GM12865 (cell line): ENCODE results near the gene PRRT4.

Experiments
- DNase-seq: peaks from one replicate; pipeline ENCODE4 v3.0.0; 2010; ENCODE audit warnings: low read depth
- H3K4me3 ChIP-seq: 2 replicates; pipeline ENCODE4 v1.5.1; 2011; ENCODE audit warnings: mild to moderate bottlenecking, low read depth, low read length, control low read depth
- TF ChIP-seq, protein P1 (sequence below): IDR thresholded peaks from 2 replicates; pipeline ENCODE4 v1.5.1; 2011; ENCODE audit warnings: low read length, control low read depth, low read depth, inconsistent platforms; ENCODE audit not compliant: insufficient read depth; ENCODE audit errors: missing control alignments

Gene PRRT4

DNA sequence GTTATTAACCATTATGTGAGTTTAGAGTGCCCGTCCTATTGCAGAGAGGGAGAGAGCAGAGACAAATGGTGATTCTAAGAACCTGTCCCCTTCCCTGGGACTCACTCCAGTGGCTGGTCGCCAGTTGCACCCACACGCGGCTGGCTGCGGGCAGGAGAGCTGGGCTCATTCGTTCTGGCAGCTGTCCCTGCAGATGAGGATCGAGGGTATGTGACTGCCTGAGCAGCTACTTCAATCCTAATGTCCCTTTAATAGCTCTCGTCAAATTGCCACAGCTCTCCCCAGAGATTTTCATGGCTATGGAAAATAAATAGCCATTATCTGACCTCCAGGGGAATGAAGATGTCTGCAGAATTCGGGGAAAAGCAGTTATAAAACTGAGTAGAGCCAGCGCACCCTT, 59.4 kb downstream of the PRRT4 start:
- no peak overlapping the region for H3K4me3 ChIP-seq
- TF ChIP-seq, protein P1, sequence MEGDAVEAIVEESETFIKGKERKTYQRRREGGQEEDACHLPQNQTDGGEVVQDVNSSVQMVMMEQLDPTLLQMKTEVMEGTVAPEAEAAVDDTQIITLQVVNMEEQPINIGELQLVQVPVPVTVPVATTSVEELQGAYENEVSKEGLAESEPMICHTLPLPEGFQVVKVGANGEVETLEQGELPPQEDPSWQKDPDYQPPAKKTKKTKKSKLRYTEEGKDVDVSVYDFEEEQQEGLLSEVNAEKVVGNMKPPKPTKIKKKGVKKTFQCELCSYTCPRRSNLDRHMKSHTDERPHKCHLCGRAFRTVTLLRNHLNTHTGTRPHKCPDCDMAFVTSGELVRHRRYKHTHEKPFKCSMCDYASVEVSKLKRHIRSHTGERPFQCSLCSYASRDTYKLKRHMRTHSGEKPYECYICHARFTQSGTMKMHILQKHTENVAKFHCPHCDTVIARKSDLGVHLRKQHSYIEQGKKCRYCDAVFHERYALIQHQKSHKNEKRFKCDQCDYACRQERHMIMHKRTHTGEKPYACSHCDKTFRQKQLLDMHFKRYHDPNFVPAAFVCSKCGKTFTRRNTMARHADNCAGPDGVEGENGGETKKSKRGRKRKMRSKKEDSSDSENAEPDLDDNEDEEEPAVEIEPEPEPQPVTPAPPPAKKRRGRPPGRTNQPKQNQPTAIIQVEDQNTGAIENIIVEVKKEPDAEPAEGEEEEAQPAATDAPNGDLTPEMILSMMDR = no peak
- DNase-seq = no peak
